ENCODE data around the gene RNASE7.

RNASE7 gene

DNA sequence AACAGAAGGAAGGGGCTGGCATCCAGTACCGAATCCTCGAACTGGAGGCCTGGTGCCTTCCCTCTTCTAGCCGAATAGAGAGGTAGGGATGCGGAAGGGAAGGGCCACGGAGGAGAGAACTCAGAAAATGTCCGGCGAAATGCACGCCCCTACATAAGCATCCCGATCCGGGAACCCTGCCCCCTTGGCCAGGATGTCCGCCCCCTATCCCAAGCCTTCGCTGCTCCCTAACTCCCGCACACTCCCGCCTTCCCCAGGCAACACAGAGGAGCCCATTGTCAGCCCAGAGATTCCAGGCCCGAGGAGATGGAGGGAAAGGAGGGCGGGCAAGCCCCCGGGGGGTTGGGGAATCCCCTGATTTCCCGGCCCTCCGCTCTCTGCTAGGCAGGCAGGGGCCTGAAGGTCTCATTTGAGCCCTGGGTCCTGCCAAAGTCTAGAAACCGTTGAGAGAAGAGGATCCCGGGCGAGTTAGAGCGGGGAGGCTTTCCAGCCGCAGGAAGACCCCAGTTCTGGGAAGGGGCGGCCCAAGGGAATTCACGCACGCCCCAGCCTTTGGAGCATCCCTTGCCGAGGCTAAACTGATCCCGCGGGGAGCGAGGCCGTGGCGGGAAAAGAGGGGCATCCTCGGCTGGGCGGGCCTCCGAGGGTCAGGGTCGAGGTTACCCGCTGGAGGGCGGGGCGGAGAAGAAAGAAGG is 27.4 kb downstream of the RNASE7 start:
- no peak for DNase-seq

DNA sequence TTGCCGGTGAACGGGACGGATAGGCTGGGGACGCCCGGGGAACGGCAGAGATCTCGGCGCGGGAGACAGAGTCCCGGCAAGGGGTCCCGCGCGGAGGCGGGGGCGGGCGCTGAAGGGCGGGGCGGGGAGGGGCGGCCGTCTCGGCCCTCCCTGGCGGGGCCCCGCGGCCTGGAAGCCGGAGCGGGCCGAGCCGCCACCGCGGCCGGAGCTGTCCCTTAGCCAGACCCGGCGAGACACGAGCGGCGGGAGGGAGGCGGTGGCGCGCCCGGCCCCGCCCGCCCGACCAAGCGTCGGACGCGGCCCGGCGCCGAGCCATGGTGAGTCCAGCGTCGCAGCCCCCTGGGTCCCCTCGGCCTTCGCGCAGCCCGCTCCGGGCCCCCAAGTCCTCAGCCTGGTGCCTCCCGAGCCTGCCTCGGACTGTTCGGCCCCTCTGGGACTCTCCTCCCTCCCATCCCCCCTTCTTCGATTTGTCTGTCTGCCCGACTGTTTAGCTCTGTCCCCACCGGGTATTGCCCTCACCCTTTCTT is 28.0 kb downstream of the RNASE7 start, which contains the start of gene ARHGEF40:
TSS of gene ARHGEF40 (plus strand) at position 222 of the 527 bp plus-strand sequence. CDS start at position 315, 93 bp downstream.
- no peak for DNase-seq

DNA sequence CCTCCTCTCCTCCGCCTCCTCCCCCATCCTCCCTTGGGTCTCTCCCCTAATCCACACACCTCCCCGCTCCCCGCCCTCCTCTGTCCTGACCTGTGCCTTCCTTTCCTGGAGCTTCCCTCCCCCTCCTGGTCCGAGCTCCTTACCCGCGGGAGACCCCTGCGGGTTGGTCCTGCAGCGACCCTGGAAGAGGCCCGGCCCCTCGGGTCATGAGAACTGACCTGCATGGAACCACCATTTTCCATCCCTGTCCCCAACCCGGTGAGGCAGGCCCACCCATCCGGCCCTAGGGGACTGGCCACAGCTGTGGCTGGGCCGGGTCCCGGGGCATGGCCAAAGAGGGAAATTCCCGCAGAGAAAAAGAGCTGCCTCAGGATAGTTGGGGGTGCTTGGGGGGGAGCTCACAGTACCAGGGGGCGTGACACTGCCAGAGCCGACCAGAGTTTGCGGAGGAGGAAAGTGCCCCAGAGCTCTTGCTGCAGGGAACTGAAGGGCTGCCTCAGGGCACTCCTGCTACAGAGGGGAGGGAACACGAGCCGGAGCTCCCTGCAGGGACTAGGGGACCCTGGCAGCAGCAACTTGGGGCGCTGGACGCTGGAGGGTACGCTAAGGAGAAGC is 28.6 kb downstream of the RNASE7 start:
- DNase-seq: peak; percentile 22

DNA sequence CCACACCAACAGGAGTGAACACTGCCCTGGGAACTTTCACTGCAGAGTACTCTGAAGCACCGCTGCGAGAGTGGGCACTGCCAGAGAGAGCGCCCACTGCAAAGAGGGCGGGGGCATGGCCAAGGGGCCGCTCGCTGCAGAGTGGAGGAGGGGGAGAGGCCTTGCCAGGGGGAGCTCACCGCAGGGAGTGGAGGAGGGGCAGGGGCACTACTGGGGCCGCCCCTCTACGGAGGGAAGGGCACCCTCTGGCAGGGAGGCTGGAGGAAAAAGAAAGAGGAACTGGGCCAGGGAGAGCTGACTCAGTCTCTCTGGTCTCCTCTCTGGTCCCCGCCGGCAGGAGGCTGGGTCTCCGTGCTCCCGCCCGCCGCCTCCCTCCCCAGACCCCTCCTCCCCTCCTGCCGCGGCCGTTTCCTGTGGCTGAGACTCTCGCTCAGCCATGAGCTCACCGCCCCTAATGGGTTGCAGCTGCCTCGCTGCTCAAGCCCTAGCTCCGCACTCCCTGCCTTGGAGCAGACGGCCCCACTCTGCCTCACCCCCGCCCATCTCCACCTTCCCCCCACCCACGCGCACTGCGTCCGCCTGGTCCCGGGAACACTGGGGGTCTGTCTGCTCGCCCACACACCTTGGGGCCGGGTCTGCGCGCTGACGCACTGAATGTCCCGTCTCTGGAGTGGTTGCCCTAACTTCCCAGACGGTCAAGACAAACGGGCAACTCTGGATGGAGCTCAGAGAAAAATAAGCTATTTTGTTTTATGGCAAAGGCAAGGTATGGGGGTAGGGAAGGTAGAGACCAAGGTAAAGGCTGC is 29.3 kb downstream of the RNASE7 start:
- peak; percentile 17 for DNase-seq

DNA sequence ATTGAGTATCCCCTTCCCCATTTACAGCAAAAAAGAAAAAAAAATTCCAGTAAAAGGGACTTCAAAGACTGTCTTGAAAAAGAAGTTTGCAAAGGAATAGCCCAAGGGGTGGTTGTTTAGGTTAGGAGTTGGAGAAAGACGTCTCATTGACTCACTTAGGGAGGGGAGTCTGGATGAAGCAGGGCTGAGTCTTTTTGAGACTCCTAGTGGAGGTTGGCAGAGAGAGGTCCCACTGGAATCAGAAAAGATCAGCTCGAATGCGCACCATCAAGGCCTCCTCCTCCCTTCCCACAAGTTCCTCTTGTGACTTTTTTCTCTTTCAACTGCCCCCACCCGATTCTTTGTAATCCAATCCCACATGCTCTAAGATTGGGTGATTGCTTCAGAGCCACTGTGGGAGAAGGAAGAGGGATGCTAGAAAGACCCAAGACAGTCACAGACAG is 29.9 kb downstream of the RNASE7 start:
- no peak for DNase-seq

DNA sequence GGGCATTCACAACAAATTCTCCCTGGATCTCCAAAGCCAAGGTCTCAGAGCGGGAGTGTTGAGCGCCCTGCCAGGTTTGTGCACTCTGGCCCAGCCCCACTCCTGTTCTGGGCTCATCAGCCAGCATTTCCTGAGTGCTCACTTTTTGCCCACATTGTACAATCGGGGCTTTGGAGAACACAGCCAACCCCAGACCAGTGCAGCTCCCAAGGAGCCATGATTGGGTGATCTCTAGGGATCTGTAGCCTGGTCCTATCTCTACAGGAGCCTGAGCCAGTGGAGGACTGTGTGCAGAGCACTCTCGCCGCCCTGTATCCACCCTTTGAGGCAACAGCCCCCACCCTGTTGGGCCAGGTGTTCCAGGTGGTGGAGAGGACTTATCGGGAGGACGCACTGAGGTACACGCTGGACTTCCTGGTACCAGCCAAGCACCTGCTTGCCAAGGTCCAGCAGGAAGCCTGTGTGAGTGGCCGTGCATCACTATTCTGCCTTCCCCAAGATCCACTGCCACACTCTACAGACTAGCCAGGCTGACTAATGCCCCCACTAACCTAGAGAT is 30.7 kb downstream of the RNASE7 start:
- DNase-seq: no peak

DNA sequence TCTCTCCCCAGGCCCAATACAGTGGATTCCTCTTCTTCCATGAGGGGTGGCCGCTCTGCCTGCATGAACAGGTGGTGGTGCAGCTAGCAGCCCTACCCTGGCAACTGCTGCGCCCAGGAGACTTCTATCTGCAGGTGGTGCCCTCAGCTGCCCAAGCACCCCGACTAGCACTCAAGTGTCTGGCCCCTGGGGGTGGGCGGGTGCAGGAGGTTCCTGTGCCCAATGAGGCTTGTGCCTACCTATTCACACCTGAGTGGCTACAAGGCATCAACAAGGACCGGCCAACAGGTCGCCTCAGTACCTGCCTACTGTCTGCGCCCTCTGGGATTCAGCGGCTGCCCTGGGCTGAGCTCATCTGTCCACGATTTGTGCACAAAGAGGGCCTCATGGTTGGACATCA is 31.8 kb downstream of the RNASE7 start:
- no peak for DNase-seq

DNA sequence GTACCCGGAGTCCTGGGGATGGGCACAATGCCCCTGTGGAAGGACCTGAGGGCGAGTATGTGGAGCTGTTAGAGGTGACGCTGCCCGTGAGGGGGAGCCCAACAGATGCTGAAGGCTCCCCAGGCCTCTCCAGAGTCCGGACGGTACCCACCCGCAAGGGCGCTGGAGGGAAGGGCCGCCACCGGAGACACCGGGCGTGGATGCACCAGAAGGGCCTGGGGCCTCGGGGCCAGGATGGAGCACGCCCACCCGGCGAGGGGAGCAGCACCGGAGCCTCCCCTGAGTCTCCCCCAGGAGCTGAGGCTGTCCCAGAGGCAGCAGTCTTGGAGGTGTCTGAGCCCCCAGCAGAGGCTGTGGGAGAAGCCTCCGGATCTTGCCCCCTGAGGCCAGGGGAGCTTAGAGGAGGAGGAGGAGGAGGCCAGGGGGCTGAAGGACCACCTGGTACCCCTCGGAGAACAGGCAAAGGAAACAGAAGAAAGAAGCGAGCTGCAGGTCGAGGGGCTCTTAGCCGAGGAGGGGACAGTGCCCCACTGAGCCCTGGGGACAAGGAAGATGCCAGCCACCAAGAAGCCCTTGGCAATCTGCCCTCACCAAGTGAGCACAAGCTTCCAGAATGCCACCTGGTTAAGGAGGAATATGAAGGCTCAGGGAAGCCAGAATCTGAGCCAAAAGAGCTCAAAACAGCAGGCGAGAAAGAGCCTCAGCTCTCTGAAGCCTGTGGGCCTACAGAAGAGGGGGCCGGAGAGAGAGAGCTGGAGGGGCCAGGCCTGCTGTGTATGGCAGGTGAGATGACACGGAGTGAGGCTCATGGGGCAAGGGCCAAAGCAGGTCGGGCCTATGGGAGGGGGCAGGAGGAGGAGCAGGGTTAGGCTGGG is 32.5 kb downstream of the RNASE7 start:
- DNase-seq: no peak

DNA sequence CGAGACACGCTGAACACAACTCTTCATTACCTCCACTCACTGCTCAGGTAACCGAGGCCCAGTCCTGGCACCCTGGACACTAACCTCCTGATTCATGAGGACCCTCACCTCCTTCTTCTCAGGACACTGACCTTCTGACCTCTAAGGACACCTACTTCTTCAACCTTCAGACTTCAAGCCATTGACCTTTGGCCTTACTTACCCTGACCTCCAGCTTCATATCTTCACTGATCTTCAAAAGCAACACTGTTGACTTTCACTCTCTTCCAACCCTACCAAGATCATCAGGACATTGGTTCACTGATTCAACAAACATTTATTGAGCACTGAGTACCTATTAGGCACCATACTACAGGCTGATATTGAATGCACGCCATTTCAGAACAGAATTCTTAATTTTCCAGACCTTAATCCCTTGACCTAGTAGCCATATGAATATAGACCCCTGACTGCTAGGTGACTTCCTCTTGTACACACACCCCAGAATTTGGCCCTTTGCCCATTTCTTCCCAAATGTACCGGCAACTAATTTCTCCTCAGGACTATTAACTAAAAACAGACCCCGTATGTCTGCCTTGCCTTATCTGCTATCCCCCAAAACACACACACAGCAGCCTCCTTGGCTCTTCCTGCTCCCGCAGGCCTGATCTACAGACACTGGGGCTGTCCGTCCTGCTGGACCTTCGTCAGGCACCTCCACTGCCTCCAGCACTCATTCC is 33.7 kb downstream of the RNASE7 start:
- no peak for DNase-seq

DNA sequence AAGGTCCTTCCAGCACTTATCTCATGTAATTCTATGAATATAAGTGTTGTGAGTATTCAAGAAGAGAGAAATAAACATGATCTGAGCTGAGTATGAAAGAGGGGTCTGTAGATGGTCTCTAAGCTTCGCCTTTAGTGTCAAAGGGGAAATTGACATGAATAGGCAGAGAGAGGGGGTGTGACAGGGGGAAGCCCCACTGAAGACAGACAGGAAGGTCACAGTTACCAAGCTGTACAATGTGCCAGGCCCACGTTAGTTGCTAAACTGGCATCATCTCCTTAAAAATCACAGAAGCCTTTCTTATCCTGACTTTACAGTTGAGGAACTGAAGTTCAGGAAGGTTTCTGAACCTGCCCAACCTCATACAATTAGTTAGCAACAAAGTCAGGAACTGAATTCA is 35.5 kb downstream of the RNASE7 start:
- DNase-seq: no peak

DNA sequence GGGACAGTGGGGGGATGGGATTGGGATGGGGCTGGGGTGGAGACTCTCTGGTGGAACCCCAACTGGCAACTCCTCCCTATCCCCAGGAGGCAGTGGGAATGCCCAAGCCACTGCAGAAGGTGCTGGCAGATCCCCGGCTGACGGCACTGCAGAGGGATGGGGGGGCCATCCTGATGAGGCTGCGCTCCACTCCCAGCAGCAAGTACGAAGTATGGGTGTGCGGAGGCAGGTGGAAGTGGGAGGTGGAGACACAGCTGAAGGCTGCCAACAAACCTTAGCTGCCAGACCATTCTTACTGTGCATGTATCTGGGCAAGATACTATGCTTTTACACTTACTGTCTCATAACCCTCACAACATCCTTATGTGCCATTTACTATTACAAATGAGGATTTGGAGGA is 36.1 kb downstream of the RNASE7 start:
- DNase-seq: no peak

DNA sequence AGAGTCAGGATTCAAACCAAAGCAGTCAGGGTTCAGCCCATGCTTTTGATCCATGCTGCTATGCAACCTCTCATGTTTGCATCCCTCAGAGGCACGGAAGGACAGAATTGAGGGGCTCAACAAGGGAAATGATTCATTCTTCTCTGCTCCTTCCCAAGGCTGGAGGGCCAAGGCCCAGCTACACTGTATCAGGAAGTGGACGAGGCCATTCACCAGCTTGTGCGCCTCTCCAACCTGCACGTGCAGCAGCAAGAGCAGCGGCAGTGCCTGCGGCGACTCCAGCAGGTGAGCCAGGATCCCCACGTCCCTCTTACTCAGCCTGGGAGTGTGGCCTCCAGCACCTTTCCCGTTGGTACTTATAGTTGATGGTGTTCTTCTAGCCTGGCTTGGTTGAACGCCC is 36.6 kb downstream of the RNASE7 start:
- DNase-seq: no peak

DNA sequence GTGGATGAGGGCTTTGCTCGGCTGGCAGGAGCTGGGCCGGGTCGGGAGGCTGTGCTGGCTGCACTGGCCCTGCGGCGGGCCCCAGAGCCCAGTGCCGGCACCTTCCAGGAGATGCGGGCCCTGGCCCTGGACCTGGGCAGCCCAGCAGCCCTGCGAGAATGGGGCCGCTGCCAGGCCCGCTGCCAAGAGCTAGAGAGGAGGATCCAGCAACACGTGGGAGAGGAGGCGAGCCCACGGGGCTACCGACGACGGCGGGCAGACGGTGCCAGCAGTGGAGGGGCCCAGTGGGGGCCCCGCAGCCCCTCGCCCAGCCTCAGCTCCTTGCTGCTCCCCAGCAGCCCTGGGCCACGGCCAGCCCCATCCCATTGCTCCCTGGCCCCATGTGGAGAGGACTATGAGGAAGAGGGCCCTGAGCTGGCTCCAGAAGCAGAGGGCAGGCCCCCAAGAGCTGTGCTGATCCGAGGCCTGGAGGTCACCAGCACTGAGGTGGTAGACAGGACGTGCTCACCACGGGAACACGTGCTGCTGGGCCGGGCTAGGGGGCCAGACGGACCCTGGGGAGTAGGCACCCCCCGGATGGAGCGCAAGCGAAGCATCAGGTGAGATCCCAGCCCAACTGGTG is 39.5 kb downstream of the RNASE7 start:
- DNase-seq: no peak

DNA sequence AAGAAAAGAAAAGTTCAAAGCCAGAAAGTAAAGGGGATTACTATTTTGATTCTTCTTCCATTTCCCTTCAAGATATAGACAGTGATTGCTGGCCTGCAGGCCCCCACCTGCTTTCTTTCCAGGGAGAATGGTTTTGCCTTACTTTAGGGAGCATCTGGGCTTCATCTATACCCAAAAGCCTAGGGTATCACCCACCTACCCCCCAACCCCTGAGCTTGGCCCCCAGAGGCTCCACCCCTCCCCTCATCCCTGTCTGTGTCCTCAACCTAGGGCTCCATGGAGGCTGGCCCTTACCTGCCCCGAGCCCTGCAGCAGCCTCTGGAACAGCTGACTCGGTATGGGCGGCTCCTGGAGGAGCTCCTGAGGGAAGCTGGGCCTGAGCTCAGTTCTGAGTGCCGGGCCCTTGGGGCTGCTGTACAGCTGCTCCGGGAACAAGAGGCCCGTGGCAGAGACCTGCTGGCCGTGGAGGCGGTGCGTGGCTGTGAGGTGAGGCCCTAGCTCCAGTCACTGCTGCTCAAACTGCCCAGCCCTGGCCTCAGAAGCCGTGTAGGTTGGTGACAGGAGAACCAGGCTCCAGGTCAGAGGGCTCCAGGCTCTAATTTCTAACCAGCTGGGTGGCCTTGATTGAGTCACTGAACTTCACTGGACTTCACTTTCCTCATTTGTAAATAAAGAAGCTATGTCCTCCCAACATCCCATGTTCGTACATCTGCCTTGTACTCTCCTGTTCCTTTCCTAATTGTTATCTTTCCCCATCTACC is 41.6 kb downstream of the RNASE7 start:
- DNase-seq: no peak

DNA sequence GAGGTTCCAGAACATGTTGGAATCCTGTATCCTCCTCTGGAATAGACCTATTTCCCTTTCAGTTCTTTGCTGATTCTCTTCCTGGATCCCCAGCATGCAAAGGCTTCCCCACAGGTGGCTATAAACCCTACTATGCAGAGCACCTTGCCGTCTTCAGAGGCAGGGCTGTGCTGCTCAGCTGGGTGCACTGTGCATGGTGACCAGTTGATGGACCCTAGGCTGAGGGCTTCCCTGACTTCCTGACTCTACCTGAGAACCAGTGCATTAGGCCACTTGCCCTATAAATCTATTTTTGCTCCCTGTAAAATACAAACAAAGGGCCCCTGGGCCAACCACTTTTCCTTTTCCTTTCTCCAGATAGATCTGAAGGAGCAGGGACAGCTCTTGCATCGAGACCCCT is 42.2 kb downstream of the RNASE7 start:
- DNase-seq: no peak

DNA sequence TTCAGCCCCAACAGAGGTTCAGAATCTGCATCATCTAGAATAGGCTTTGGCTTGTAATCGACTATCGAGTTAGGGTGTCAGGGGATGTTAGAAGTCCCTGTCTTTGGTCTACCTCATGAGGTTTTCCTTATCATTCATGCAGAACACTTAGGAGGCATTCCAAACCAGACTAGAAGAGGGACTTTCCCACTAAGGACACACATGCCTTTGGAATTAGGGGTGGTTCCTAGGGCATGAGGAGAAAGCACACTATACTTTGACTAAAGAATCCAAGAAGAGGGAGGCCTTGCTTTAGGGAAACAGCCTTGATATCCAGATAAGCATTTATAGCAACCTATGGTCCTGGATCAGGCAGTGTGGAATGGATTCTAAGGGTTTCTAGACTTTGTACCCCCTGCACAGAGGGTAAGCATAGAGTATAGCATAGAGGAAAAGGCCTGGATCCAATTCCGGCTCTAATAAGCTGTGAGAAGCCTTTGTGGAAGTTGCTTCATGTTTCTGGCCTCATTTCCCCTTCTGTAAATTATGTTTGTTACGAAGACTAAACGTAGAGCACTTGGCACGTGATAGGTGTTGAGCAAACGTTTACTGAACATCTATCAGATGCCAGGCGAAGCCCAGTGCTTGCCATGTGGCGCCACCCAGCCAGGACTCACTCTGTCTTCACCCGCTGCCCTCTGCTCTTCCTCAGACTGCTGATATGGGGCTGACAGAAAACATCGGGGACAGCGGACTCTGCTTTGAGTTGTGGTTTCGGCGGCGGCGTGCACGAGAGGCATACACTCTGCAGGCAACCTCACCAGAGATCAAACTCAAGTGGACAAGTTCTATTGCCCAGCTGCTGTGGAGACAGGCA is 43.1 kb downstream of the RNASE7 start:
- no peak for DNase-seq

DNA sequence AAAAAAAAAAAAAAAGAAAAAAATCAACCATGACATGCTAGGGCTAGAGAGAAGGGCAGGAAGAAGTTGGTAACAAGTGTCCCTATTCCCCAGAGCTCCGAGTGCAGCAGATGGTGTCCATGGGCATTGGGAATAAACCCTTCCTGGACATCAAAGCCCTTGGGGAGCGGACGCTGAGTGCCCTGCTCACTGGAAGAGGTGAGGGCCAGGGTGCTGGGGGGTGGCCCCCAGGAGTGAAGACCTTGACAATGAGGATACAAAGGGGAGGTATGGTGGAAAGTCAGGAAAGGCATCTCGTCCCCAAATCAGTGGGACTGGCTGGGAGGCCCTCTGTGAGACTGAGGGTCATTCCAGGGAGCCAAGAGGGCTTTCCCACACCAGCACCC is 44.7 kb downstream of the RNASE7 start:
- no peak for DNase-seq

DNA sequence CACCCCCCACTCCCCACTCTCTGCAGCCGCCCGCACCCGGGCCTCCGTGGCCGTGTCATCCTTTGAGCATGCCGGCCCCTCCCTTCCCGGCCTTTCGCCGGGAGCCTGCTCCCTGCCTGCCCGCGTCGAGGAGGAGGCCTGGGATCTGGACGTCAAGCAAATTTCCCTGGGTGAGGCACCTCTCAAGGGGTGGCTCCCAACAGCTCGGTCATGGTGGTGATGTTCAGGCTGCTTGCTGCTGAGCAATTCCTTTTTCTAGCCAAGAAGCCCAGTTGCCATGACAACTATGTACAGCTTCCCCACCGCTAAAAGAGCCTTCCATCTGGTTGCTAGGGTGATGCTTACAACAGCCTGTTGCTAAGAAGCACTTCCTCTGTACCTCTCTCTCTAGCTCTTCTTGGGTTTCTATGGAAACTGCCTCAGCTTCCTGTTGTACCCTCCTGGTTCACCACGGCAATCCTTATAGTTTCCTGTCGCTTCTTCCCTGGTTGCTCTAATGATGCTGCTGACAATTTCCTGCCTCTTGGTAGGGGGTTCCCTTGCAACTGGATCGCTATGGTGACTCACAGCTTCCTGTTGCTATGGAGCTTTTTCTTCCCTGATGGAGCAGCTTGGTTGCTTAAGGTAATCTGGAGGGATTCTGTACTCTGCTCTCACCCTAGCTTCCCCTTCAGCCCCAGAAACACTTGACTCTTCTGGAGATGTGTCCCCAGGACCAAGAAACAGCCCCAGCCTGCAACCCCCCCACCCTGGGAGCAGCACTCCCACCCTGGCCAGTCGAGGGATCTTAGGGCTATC is 45.3 kb downstream of the RNASE7 start:
- DNase-seq: no peak

DNA sequence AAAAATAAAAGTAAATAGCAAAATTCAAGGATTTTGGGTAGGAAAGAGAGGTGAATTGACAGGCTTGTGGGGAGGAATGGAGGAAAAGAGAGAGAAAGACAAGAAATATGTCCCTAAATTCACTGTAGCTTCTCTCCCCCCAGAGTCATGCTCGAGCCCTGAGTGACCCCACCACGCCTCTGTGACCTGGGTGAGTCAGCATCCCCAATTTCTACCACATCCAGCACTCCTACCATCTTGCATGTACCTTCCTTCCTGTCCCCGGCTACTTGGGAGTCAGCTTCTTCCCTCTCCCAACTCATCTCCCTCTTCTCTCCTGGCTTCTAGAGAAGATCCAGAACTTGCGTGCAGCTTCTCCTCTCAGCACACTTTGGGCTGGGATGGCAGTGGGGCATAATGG is 46.5 kb downstream of the RNASE7 start:
- DNase-seq: no peak

Data from NCI-H2029 treated with DMSO at 0.1 percent for 48 hours (cell line).